ENCODE measurements around the gene ST7L.

ST7L gene

GRCh38 chr1:112589766-112590165 is 29.2 kb downstream of the ST7L start:
- Histone ChIP-seq H3K9me3 (ENCODE audit: insufficient read depth, low read length, severe bottlenecking) (peaks cover 14% of the 10 kb centered on the region), H3K36me3 (ENCODE audit: insufficient read depth, low read length) (peaks cover 27% of the 10 kb centered on the region), H3K4me1 (ENCODE audit: insufficient read depth, low read length) (no peaks in the 10 kb centered on the region), H4K20me1 (ENCODE audit: insufficient read depth, low read length) (no peaks in the 10 kb centered on the region), H3K4me2 (ENCODE audit: insufficient read depth, low read length) (no peak overlapping the region), H3K4me3 (ENCODE audit: low read depth in 1 of 2, low read length in 2 of 2) (no peak overlapping the region), H3K79me2 (ENCODE audit: insufficient read depth, low read length) (no peaks in the 10 kb centered on the region), H3K9ac (ENCODE audit: low read depth, low read length) (no peak overlapping the region), H2AFZ (ENCODE audit: low read depth, low read length) (no peak overlapping the region), H3K27me3 (ENCODE audit: insufficient read depth, low read length, poor library complexity) (no peaks in the 10 kb centered on the region), H3K27ac (ENCODE audit: low read length) (no peak overlapping the region)
- DNase-seq (no peak), ATAC-seq (ENCODE audit: insufficient read depth, low read depth) (no peak)
- TF ChIP-seq CTCF (IDR thresholded peaks at IDR 0.05; ENCODE audit: borderline replicate concordance, extremely low read depth, low read length, poor library complexity, severe bottlenecking) (no peak), EZH2 (IDR thresholded peaks at IDR 0.05; ENCODE audit: borderline replicate concordance, low read depth, low read length, severe bottlenecking) (no peak)

GRCh38 chr1:112583366-112583765 is 35.6 kb downstream of the ST7L start:
- Histone ChIP-seq H3K36me3 (ENCODE audit: insufficient read depth, low read length) (no peaks in the 10 kb centered on the region; the same call in 1 of the 2 replicates), H3K27me3 (ENCODE audit: insufficient read depth, low read length, poor library complexity) (no peaks in the 10 kb centered on the region), H3K4me3 (ENCODE audit: low read depth in 1 of 2, low read length in 2 of 2) (no peak overlapping the region), H3K4me2 (ENCODE audit: insufficient read depth, low read length) (no peak overlapping the region), H3K4me1 (ENCODE audit: insufficient read depth, low read length) (no peaks in the 10 kb centered on the region), H2AFZ (ENCODE audit: low read depth, low read length) (no peak overlapping the region), H4K20me1 (ENCODE audit: insufficient read depth, low read length) (no peaks in the 10 kb centered on the region), H3K27ac (ENCODE audit: low read length) (no peak overlapping the region), H3K9me3 (ENCODE audit: insufficient read depth, low read length, severe bottlenecking) (no peaks in the 10 kb centered on the region), H3K9ac (ENCODE audit: low read depth, low read length) (no peak overlapping the region), H3K79me2 (ENCODE audit: insufficient read depth, low read length) (no peaks in the 10 kb centered on the region)
- ATAC-seq (ENCODE audit: insufficient read depth, low read depth) (no peak), DNase-seq (no peak)
- TF ChIP-seq EZH2 (IDR thresholded peaks at IDR 0.05; ENCODE audit: borderline replicate concordance, low read depth, low read length, severe bottlenecking) (no peak), CTCF (IDR thresholded peaks at IDR 0.05; ENCODE audit: borderline replicate concordance, extremely low read depth, low read length, poor library complexity, severe bottlenecking) (no peak)

GRCh38 chr1:112581586-112582192 is 37.3 kb downstream of the ST7L start:
- no peaks in the 10 kb centered on the region for H3K79me2 ChIP-seq (ENCODE audit: insufficient read depth, low read length)

More at GRCh38 chr1:112581586-112582192, 37.3 kb downstream of the ST7L start:
- Histone ChIP-seq H3K9ac (ENCODE audit: low read depth, low read length) (no peak overlapping the region), H3K36me3 (ENCODE audit: insufficient read depth, low read length) (peaks cover 8% of the 10 kb centered on the region; the same call in 1 of the 2 replicates), H2AFZ (ENCODE audit: low read depth, low read length) (no peak overlapping the region), H3K4me1 (ENCODE audit: insufficient read depth, low read length) (no peaks in the 10 kb centered on the region), H3K4me3 (ENCODE audit: low read depth in 1 of 2, low read length in 2 of 2) (no peak overlapping the region), H3K27me3 (ENCODE audit: insufficient read depth, low read length, poor library complexity) (no peaks in the 10 kb centered on the region), H3K27ac (ENCODE audit: low read length) (no peak overlapping the region), H3K9me3 (ENCODE audit: insufficient read depth, low read length, severe bottlenecking) (no peaks in the 10 kb centered on the region), H4K20me1 (ENCODE audit: insufficient read depth, low read length) (no peaks in the 10 kb centered on the region), H3K4me2 (ENCODE audit: insufficient read depth, low read length) (no peak overlapping the region)
- TF ChIP-seq EZH2 (IDR thresholded peaks at IDR 0.05; ENCODE audit: borderline replicate concordance, low read depth, low read length, severe bottlenecking) (no peak), CTCF (IDR thresholded peaks at IDR 0.05; ENCODE audit: borderline replicate concordance, extremely low read depth, low read length, poor library complexity, severe bottlenecking) (no peak)
- DNase-seq, result no peak
- no peak for ATAC-seq (ENCODE audit: insufficient read depth, low read depth)
